KMS-11 (cell line): ENCODE results near the gene ASPG.

Experiments used
- H2AFZ ChIP-seq: fragments of 200-600 bp; sonication (generic); 2 replicates; pipeline ENCODE4 v1.6.1; 2016; ENCODE audit warnings: antibody characterized with exemption, mixed run types, low read depth
- H3K27ac ChIP-seq: fragments of 200-600 bp; sonication (generic); 2 replicates; pipeline ENCODE4 v1.6.1; 2016; ENCODE audit warnings: mild to moderate bottlenecking, mixed run types
- H3K27me3 ChIP-seq: fragments of 200-600 bp; sonication (generic); 2 replicates; pipeline ENCODE4 v1.6.1; 2017; ENCODE audit warnings: mild to moderate bottlenecking, low read depth, mixed run types, moderate library complexity; ENCODE audit not compliant: insufficient read depth
- H3K36me3 ChIP-seq: fragments of 200-600 bp; sonication (generic); 2 replicates; pipeline ENCODE4 v1.6.1; 2017; ENCODE audit warnings: mild to moderate bottlenecking, mixed run types; ENCODE audit not compliant: insufficient read depth
- H3K4me1 ChIP-seq: fragments of 200-600 bp; sonication (generic); 2 replicates; pipeline ENCODE4 v1.6.1; 2016; ENCODE audit warnings: mild to moderate bottlenecking, low read depth, mixed run types; ENCODE audit not compliant: poor library complexity, severe bottlenecking
- H3K4me2 ChIP-seq: fragments of 200-600 bp; sonication (generic); 2 replicates; pipeline ENCODE4 v1.7.0; 2016; ENCODE audit warnings: mild to moderate bottlenecking, mixed run types
- H3K4me3 ChIP-seq: fragments of 200-600 bp; sonication (generic); IDR thresholded peaks from 2 replicates; pipeline ENCODE4 v1.6.1; 2017; ENCODE audit warnings: low read depth, low read length, mixed read lengths; ENCODE audit not compliant: insufficient read depth
- H3K79me2 ChIP-seq: fragments of 200-600 bp; sonication (generic); 2 replicates; pipeline ENCODE4 v1.6.1; 2016; ENCODE audit warnings: low read depth, mixed run types; ENCODE audit not compliant: insufficient read depth
- H3K9ac ChIP-seq: fragments of 200-600 bp; sonication (generic); 2 replicates; pipeline ENCODE4 v1.6.1; 2016; ENCODE audit warnings: mild to moderate bottlenecking, mixed run types
- H4K20me1 ChIP-seq: fragments of 200-600 bp; sonication (generic); 2 replicates; pipeline ENCODE4 v1.6.1; 2016; ENCODE audit warnings: mild to moderate bottlenecking, mixed run types; ENCODE audit not compliant: insufficient read depth
- CTCF ChIP-seq: fragments of 200-600 bp; sonication (generic); conservative IDR thresholded peaks from 2 replicates; pipeline ENCODE4 v1.6.1; 2017; ENCODE audit warnings: low read depth, mild to moderate bottlenecking, antibody characterized with exemption, low read length, moderate library complexity, mixed read lengths

ASPG gene

GRCh38 chr14:104128981-104129380 is 43.5 kb downstream of the ASPG start:
- no peaks in the 10 kb centered on the region for H4K20me1 ChIP-seq
- no peak overlapping the region for H3K4me3 ChIP-seq
- H3K79me2 ChIP-seq: no peaks in the 10 kb centered on the region
- H3K9ac ChIP-seq: no peak overlapping the region
- H3K4me2 ChIP-seq: no peak overlapping the region
- H3K4me1 ChIP-seq: no peaks in the 10 kb centered on the region
- no peaks in the 10 kb centered on the region for H3K36me3 ChIP-seq
- no peak overlapping the region for H3K27ac ChIP-seq
- H3K27me3 ChIP-seq: peaks cover 4% of the 10 kb centered on the region; the same call in 1 of the 2 replicates
- no peak overlapping the region for H2AFZ ChIP-seq
- no peak for TF ChIP-seq CTCF

- Histone ChIP-seq H3K4me3 (no peak overlapping the region), H3K27ac (no peak overlapping the region), H3K36me3 (no peaks in the 10 kb centered on the region), H3K4me1 (no peaks in the 10 kb centered on the region), H4K20me1 (no peaks in the 10 kb centered on the region), H3K4me2 (no peak overlapping the region), H3K27me3 (peaks cover 5% of the 10 kb centered on the region; the same call in 1 of the 2 replicates), H3K9ac (no peak overlapping the region), H2AFZ (no peak overlapping the region), H3K79me2 (no peaks in the 10 kb centered on the region)
- no peak for TF ChIP-seq CTCF
These were observed 44.1 kb downstream of the ASPG start for GRCh38 chr14:104129556-104129955.

- H3K4me1 ChIP-seq: no peaks in the 10 kb centered on the region
These were observed 45.6 kb downstream of the ASPG start for GRCh38 chr14:104130974-104131651.

GRCh38 chr14:104131968-104132732 is 46.6 kb downstream of the ASPG start:
- Histone ChIP-seq H2AFZ (no peak overlapping the region), H3K79me2 (no peaks in the 10 kb centered on the region), H3K4me3 (no peak overlapping the region), H3K4me2 (no peak overlapping the region), H3K4me1 (no peaks in the 10 kb centered on the region), H3K27ac (no peak overlapping the region), H3K27me3 (peaks cover 9% of the 10 kb centered on the region; the same call in 1 of the 2 replicates), H3K9ac (no peak overlapping the region), H4K20me1 (no peaks in the 10 kb centered on the region), H3K36me3 (no peaks in the 10 kb centered on the region)
- no peak for TF ChIP-seq CTCF

More at GRCh38 chr14:104130974-104131651, 45.6 kb downstream of the ASPG start:
- Histone ChIP-seq H3K27ac (no peak overlapping the region), H2AFZ (no peak overlapping the region), H3K36me3 (no peaks in the 10 kb centered on the region), H3K4me2 (no peak overlapping the region), H4K20me1 (no peaks in the 10 kb centered on the region), H3K27me3 (peaks cover 9% of the 10 kb centered on the region; the same call in 1 of the 2 replicates), H3K9ac (no peak overlapping the region), H3K79me2 (no peaks in the 10 kb centered on the region), H3K4me3 (no peak overlapping the region)
- peak; percentile 47 for TF ChIP-seq CTCF
